Fibroblast of skin of left biceps (primary cell): ENCODE measurements around the gene RBM8A.

Source experiments
- DNase-seq, 2 experiments: peaks; one replicate each; pipeline ENCODE4 v3.0.0-alpha.2; 2013; ENCODE audit warnings: low read depth in 2 of 2

Gene RBM8A

DNA sequence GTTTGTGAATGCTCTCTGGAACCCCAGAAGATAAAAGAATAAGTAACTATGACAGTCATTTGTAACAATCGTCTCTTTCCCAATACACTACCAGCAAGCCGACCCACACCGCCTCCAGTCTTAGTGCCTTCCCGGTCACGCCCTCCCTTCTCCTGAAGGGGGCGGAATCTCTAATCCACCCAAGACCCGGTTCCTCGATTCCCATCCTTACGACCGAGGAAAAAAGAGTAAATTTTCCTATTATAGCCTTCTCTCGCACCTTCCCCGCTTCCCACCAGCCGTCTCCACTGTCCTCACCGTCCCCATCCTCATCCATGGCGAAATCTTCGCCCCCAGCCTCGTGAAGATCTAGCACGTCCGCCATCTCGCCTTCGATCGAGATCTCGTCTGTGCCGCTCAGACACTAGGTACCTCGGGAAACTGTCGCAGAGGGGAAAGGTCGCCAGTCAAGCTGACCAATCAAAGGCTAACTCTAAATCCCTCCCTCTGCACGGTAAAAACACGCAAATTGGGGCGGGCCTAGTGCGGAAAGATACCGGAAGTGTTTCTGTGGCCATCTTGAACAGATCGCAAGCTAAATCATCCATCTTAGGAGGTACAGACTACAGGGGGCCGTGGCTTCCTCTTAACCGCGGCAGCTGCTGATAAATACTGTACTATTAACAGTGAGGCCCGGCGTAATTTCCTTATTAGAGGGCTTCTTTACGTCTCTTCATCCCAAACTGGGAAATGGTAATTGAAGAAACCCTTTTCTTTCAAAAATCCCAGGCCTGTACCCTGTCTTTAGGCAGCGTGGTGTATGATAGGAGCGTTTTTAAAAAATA lies at the start of gene RBM8A:
Gene RBM8A (minus strand): TSS at position 422 of the 824 bp plus-strand sequence. CDS start 58 bp downstream, at position 364.
- peak; percentile 95 for DNase-seq

DNA sequence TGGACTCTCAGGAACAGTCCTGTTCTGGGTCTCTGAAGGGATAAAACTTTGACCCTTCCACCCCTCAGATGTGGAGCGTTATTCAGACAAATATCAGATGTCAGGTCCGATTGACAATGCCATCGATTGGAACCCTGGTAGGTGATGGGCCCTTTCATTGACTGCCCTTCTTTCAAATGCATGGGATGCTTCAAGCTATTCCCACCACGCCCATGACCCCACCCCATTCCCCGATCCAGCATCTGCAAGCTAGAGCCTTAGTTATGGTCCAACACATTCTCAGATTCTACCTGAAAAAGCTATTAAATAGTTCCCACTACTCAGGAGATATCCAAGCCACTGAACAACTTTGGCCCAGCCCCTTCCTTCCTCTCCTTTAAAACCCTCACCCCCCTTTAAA lies 49.7 kb upstream of the RBM8A start:
- no peak for DNase-seq

DNA sequence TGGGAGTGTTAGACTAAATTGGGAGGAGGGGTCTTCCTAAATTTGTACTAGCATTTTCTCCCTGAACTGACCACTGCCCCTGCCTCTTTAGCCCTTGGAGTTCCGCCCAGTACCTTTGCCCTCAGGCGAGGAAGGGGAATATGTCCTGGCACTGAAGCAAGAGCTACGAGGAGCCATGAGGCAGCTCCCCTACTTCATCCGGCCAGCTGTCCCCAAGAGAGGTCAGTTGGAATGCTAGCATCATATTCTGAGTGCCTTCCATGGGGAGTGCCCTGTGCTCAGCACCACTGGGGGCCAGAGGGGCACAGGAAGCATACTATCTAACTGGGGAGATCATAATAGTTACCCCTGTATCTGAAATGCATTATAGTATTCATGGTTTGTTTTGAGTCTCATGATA lies 47.9 kb upstream of the RBM8A start:
- DNase-seq = no peak

DNA sequence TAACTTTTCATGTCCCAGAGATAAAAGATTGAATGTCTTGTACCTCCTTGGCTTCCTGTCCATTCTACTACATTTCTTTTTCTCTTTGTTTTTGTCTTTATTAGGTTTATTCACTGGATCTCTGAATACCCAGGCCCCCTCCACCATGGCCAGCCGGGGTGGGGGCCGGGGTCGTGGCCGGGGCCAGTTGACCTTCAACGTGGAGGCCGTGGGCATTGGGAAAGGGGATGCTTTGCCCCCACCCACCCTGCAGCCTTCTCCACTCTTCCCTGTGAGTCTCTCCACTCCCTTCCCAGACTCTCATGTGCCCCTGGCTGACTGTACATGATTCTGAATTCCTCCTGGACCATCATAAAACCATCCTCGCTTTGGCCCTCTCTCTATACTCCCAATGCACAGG lies 47.4 kb upstream of the RBM8A start:
- no peak for DNase-seq

DNA sequence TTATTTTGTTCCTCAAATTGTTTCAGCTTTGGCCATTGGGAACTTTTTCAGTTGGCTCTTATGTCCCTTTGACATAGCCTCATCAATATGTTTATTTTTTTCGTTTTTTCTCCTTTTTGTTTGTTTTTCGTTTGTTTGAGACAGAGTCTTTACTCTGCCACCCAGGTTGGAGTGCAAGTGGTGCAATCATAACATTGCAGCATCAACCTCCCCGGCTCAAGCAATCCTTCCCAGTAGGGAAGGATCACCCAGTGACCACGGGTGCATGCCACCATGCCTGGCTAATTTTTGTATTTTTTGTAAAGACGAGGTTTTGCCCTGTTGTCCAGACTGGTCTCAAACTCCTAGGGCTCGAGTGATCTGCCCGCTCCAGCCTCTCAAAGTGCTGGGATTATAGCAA lies 45.3 kb upstream of the RBM8A start:
- no peak for DNase-seq

DNA sequence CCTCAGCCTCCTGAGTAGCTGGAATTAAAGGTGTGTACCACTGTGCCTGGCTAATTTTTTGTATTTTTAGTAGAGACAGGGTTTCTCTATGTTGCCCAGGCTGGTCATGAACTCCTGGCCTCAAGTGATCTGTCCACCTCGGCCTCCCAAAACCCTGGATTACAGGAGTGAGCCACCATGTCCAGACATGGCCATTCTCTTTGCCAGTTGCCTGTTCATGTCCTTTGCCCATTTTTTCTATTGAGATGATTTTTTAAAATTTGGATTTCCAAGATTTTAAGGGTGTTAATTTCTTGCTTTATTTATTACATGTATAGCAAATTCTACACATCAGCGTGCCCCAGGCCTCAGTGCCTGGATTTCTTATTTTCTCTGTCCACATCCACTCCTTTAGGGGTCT lies 40.0 kb upstream of the RBM8A start:
- no peak for DNase-seq

DNA sequence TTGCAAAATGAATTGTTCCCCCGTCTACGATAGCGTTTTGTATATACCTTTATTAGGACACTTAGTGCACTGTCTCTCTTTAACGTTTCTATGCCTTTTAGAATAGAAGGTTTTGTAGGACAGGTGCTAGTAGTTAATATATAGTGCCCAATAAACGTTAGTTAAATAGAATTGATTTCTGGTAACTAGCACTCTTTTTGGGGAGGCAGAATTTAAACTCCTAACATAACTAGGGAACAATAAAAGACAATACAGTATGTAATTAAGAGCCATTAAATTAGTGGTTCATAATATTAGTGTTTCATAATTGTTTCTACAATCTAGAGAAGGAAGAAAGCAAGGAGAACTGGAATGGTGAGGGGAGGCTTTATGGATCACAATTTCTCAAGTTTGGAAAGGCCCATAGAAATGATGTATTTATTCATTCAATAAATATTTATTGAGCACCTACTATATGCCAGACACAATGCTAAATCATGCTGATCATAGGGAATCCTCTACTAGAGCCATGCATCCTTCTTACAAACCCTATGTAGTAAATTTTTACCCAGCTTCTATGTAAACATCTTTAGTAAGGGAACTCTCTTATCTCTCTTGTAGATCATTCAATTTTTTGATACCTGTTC lies 37.9 kb upstream of the RBM8A start:
- no peak for DNase-seq

DNA sequence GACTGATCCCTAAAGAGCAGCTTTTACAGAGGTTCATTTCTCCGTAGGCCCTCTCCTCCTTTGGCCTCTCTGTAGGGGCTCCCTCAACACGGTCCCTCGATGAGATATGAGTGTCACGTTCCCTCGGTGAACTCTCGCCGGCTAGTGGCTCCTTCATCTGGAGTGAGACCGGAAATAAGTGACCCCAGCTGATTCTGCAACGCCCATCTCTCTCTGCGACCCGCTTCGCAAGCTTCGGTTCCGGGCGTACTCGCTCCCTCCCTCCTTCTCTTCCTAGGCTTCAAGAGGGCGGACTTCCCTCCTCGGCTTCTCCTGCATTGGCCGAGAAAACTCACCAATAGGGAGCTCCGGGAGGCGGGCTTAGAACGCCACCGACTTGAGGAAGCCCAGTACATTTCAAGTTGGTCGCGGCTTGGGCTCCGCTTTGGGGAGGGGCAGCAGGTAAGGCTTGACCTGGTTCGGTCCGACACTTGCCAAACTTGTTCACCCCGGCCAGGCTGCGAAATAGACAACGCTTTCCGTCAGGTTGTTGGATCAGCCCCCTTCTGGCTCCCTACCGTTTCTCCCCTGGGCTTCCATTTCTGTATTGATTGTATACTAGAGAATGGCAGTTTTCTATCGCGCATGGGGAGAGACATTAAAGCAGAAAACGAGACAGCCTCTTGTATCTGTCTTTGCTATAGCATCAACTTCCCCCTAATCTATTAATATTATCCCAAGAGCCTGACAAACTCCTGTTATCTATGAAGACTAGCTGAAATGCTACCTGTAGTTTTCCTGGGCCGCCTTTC lies 37.2 kb upstream of the RBM8A start, which contains the start of the genes ANKRD34A and POLR3GL:
Gene ANKRD34A (minus strand): TSS at position 248 of the 791 bp plus-strand sequence. CDS start 2,816 bp downstream, outside the sequence.
Gene POLR3GL (plus strand): TSS at position 363 of the 791 bp plus-strand sequence. CDS start 10,176 bp downstream, outside the sequence.
- peak; percentile 61 to 69 for DNase-seq

DNA sequence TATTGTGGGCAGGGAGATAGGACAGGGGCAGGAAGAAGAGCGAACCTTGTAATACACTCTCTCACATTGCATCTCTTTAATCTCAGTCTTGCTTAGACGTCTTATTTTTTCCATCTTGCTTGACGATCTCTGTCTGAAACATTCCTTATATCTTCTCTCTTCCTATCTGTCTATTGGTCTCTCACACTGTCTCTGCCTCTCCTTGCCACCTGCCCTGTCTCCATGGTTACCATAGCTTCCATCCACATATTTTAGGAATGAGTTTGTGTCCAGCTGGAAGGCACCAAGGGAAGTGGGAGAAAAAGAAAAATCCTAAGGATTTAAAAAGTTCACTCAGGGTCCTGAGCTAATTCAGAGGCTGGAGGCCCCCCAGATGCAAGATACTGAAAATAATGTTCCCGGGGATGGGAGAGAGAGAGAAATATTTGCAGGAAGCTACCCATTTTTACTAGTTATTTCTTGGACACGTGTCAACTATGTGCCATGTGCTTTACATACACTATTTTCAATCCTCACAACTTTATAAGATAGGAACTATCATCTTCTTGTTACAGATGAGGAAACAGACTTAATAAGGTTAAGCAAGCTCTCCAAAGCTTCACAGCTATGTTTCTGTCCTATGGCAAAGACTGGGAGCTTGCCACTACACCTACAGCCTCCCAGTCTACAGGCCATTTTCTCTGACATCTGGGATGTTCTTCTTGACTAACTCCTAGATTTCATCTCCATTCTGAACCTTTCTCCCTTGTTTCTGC lies 36.2 kb upstream of the RBM8A start:
- no peak for DNase-seq

DNA sequence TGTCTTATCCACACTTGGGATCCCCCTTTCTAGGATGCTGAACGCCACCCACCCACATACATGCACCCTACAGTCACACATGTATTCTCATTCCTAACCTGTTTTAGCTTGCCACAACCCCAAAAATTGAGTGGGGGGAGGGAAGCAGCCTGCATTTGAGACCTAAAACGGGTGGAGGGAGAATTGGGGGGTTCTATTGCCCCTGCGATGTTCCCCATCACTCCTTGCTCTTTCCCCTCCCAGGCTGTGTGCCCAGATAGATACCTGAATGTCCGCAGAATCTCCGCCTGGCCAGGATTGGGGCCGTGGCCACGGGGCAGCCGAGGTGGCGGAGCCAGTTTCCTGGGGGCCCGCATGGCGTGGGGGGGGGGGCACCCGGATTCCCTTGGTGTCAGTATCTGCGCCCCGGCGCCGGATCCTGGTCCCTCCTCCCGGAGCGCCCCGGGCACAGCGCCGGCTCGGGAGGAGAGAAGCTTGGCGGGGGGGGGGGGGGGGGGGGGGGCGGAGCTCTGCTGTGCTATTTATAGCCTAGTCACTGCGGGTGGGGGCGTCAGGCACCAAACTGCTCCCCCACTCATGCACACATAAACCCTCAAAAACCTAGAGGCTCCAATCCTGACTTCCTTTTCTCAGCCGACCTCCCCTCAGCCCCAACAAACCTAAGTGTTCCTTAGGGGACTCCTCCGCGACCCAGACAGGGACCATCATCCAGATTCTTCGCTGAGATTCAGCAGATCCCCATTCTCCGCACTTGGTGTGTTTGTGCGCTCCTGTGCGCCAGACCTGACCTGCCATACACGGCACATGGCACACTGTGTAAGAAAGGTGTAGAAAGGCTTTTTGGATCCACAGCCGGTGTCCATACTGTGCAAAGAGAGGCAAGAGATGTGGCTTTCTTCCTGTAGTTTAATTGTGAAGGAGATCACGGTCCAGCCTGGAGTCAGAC lies 35.1 kb upstream of the RBM8A start:
- DNase-seq = no peak

DNA sequence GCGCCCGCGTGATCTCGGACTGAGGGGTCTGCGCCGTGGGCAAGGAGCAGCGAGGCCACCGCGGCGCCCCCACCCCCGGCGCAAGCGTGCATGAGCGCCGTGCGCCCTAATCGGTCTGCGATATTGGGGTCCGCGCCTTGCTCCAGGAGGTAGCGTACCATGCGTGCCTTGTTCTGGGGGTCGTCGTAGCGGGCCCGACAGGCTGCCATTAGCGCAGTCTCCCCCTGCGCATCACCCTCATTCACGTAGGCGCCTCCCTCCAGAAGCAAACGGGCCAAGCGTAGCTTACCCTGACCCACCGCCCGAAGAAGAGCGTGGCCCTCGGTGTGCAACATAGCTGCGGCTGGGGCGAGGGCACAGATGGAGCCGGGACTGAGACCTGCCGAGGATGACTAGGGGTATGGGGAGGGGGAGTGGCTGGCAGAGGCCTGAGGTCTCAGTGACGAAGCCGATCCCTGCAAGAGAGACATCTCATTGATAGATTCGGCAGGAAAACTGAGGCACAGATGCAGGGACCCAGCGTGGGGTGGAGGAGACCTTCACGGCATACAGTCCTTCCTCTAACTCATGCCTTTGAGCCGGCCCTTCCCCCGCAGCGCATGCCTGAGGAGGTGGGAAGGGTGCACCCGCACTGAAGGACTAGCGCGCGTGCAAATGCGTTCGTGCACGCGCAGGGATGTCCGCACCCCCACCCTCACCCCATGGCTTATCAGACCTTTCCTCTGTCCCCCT lies 34.3 kb upstream of the RBM8A start:
- DNase-seq = no peak

DNA sequence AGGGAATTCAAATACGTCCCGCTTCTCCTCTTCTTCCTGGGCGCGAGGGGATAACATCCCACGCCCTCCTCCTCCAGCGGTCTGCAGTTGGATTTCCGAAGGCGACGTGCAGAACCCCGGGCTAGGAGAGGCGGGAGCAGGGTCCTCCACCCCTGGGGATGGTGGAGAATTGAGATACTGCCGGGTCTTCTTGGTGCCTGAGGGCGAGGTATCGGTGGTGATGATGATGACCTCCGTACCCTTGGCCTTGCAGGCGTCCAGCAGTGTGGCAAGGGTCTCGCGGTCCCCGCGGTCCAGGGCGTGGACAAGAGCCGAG lies 33.8 kb upstream of the RBM8A start:
- no peak for DNase-seq

DNA sequence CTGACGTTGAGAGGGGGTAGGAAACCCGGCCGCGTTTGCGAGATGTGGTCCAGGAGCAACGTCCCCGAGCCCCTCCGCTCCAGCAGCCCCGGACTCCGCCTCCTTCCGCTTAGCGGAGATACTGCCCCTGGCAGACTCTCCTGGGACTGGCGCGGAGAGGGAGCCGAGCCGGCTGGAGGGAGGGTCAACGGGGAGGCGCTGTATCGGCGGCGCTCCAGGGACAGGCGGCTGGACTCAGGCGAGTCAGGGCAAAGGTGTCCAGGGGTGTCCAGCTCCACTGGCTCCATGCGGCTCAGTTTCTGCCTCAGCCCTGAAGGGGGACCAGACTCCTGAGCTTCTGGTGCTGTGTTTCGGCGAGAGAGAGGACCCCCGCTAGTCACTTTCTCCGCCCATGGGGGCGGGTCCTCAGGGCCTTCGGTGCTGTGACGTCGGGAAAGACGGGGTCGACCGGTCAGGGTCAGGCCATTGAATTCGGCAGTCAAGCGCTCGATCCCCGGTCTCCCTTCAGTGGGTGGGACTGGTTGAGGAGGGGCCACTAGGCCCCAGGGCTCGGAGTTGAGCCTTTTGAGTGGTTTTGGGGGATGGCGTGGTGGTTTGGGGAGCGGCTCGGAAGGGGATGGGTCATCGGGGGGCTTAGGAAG lies 33.3 kb upstream of the RBM8A start:
- DNase-seq = no peak

DNA sequence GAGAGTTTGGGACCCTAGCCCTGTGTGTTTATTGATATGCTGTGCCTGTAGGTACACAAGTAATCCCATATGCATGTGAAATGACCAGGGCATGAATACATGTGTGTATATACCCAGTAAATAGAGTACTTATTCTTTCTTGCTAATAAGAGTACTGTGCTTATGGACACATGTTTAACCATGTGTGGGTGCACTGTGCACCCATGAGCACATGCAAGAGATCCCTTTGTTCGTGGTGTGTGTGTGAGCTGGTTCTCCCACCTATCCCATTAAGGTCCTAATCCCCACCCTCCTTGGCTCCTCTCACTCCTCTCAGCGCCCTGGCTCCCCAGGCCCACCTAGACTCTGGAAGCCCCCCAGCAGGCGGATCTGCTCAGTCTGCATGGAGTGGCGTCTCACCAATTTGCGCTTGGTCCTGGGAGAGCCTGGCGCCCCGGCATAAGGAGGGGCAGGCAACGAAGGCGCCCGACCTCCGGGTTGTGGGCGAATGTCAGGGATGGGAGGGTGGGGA lies 32.7 kb upstream of the RBM8A start:
- no peak for DNase-seq

DNA sequence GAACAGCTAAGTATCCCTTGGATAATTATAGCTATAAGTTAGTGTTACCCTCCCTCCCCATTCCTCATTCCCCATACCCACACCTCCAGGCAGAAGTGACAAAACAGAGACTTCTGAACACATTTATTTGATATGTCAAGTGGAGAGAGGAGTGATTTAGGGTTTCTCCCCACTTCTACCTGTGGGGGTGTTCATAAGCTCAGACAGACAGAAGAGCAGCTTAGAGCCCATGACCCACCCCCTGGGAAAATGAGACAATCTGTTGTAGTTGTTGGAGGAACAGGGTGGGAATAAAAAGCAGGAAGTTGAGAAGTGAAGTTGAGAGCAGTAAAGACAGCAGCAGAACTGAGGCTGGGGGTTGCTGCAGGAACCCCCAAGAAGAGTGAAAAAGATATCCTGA lies 32.0 kb upstream of the RBM8A start:
- no peak for DNase-seq

DNA sequence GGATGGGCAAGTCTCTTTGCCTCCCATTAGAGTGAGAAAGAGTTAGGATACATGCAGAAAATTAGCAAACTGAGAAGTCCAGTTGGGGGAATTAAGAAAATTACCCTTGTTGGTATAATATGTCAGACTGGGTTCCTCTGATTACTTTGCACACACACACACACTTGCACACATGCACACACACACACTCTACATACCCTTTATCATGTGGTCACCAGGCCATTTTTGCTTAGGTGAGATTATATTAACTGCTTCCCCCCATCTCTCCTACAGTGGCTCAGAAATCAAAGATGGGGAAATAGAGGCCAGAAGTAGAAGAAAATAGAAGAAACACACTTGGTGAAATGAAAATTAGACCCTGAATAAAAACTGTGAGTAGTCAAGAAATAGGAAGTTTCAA lies 31.4 kb upstream of the RBM8A start:
- no peak for DNase-seq

DNA sequence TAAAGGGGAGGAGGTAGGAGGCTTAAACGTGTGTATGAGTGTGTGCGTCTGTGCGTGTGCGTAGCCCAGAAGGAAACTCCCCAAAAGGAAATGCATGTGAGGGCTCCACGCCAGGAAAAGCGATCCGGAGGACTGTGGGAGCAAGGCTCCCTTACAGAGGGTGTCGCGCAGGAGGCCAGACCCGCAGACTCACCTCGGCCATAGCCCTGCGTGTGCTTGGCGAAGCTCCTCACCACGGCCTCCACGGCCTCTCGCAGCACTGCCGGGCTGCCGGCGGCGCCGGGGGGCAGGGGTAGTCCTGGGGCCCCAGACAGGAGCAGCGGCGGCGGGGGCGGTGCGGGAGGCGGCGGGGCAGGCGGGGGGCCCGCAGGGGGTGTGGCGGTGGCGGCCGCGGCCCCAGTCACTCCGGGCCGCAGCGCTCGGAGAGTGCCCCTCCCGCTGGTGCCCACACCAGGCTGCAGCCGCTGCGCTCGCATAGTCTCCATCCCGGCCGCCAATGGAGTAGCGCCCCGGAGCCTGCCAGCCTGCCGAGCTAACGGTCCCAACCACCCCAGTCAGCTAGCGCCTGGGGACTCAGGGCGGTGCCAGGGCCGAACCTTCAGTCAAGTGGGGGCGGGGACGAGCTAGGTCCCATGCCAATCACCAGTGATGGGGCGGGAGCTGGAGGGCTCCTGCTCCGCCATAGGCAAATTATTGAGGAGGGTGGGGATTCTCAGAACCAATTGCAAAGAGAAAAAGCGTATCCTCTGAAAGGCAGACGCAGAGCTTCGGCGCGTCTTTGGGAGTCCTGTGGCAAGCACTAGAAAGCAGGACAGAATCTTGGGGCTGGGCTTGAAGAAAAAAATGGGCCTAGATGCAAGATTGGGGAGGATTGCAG lies 30.4 kb upstream of the RBM8A start, which contains the start of gene LIX1L:
Gene LIX1L (minus strand): TSS at position 575 of the 877 bp plus-strand sequence. CDS start 90 bp downstream, at position 485.
- DNase-seq = peak; percentile 90 to 91
